HCT116 (cell line): Measurements from ENCODE around the gene PRAMEF27. TPM values are rescaled to one million over a fixed set of nuclear protein-coding genes. Genes with fewer than 3 reads are reported as not detected.
"Not testable (repeated sequence)": the region's sequence is repeated elsewhere in the genome, so short reads cannot be mapped to it uniquely, and the experiment has no call there.

Experiments used
- ATAC-seq: fragments of 200-7000 bp; cut with Tn5 transposase; 2 replicates; pipeline ENCODE4 v1.9.1; 2020; ENCODE audit warnings: mild to moderate bottlenecking, moderate library complexity
- Bru-seq: library from RNA; stranded (reverse); fragments of 400-500 nt; gene quantifications from one replicate; lab custom pipeline; 2021; lab: Mats Ljungman, UMichigan
- BruChase-seq, 2 experiments: library from RNA; stranded (reverse); fragments of 400-500 nt; gene quantifications; one replicate each; lab custom pipeline; 2021; lab: Mats Ljungman, UMichigan
- BruUV-seq: library from RNA; stranded (reverse); fragments of 400-500 nt; replicated peaks from 2 replicates; lab custom pipeline; 2021; lab: Mats Ljungman, UMichigan
- CTCF ChIA-PET: fragments of 300-600 bp; sonication (Branson Sonifier 250); formaldehyde crosslinking; loops from one replicate; lab custom pipeline; 2021; ENCODE audit warnings: antibody characterized with exemption; lab: Charles Lee
- POLR2A ChIA-PET: fragments of 300-600, 350-600 bp; sonication (Branson Sonifier 250); formaldehyde crosslinking; loops from one replicate; lab custom pipeline; 2021; ENCODE audit warnings: antibody characterized with exemption; lab: Charles Lee
- RAD21 ChIA-PET, 2 experiments: fragments of 300-600 bp; sonication (Branson Sonifier 250); formaldehyde crosslinking; loops; one replicate each; lab custom pipeline; 2023; ENCODE audit warnings: low total read pairs in 2 of 2; ENCODE audit not compliant: uncharacterized antibody in 2 of 2, unreplicated experiment in 2 of 2, low non-redundant PET in 1 of 2; lab: Charles Lee
- DNase-seq: peaks from one replicate; pipeline ENCODE4 v3.0.0-alpha.2; 2010; ENCODE audit warnings: low read depth, low spot score
- H2AFZ ChIP-seq: fragments of 200-600 bp; shearing (Covaris generic), sonication (generic); 2 replicates; pipeline ENCODE4 v1.6.1; 2017; ENCODE audit warnings: low read depth, mixed run types, mixed read lengths, antibody characterized with exemption, low read length; ENCODE audit not compliant: poor library complexity, severe bottlenecking
- H3K27ac ChIP-seq: 2 replicates; pipeline ENCODE4 v1.5.1; 2012; ENCODE audit warnings: low read depth, low read length
- H3K27me3 ChIP-seq: fragments of 200-600 bp; sonication (generic); 2 replicates; pipeline ENCODE4 v1.6.1; 2016; ENCODE audit warnings: mixed run types, low read length, mixed read lengths; ENCODE audit not compliant: insufficient read depth
- H3K36me3 ChIP-seq, 2 experiments: fragments of 200-500 bp in 1 of 2; fragments of 200-600 bp in 1 of 2; sonication (Bioruptor generic) in 1 of 2; sonication (generic) in 1 of 2; 2 replicates each; pipeline versions ENCODE4 v1.5.1 to v1.6.1; 2014 to 2016; ENCODE audit warnings: low read length in 2 of 2, inconsistent platforms in 1 of 2, mixed read lengths in 1 of 2, mixed run types in 1 of 2; ENCODE audit not compliant: insufficient read depth in 2 of 2, control insufficient read depth in 1 of 2
- H3K4me1 ChIP-seq, 2 experiments: fragments of 200-600 bp in 1 of 2; sonication (generic) in 1 of 2; 2 replicates each; pipeline versions ENCODE4 v1.5.1 to v1.6.1; 2012 to 2017; ENCODE audit warnings: low read length in 2 of 2, inconsistent platforms in 1 of 2, mild to moderate bottlenecking in 1 of 2, mixed read lengths in 1 of 2, mixed run types in 1 of 2, moderate library complexity in 1 of 2; ENCODE audit not compliant: insufficient read depth in 2 of 2, control insufficient read depth in 1 of 2
- H3K4me2 ChIP-seq: fragments of 200-600 bp; sonication (generic); 2 replicates; pipeline ENCODE4 v1.6.1; 2017; ENCODE audit warnings: mixed run types, low read length, mixed read lengths
- H3K4me3 ChIP-seq, 2 experiments: fragments of 200-600 bp in 1 of 2; sonication (generic) in 1 of 2; replicated peaks in 1 of 2; 2 replicates each; pipeline ENCODE4 v1.5.1; 2011 to 2016; ENCODE audit warnings: low read length in 2 of 2, control low read depth in 1 of 2, low read depth in 1 of 2, mild to moderate bottlenecking in 1 of 2, mixed read lengths in 1 of 2, mixed run types in 1 of 2
- H3K79me2 ChIP-seq: fragments of 200-600 bp; sonication (generic); 2 replicates; pipeline ENCODE4 v1.6.1; 2017; ENCODE audit warnings: mild to moderate bottlenecking, mixed run types, low read length, moderate library complexity, mixed read lengths; ENCODE audit not compliant: insufficient read depth
- H3K9ac ChIP-seq: fragments of 200-600 bp; sonication (generic); 2 replicates; pipeline ENCODE4 v1.6.1; 2016; ENCODE audit warnings: low read length, mixed read lengths
- H3K9me2 ChIP-seq: fragments of 200-600 bp; sonication (generic), shearing (Covaris generic); 2 replicates; pipeline ENCODE4 v1.6.1; 2017; ENCODE audit warnings: mixed run types, mild to moderate bottlenecking, moderate library complexity; ENCODE audit not compliant: insufficient read depth
- H3K9me3 ChIP-seq, 2 experiments: fragments of 200-500 bp in 1 of 2; fragments of 200-600 bp in 1 of 2; sonication (Bioruptor generic) in 1 of 2; sonication (generic) in 1 of 2; 2 replicates each; pipeline ENCODE4 v1.6.1; 2014 to 2017; ENCODE audit warnings: low read length in 2 of 2, mixed read lengths in 2 of 2, inconsistent platforms in 1 of 2, low read depth in 1 of 2, mild to moderate bottlenecking in 1 of 2, mixed run types in 1 of 2, moderate library complexity in 1 of 2; ENCODE audit not compliant: control insufficient read depth in 1 of 2, insufficient read depth in 1 of 2
- H4K20me1 ChIP-seq: fragments of 200-600 bp; sonication (generic), shearing (Covaris generic); 2 replicates; pipeline ENCODE4 v1.6.1; 2017; ENCODE audit warnings: mixed run types, mild to moderate bottlenecking, moderate library complexity; ENCODE audit not compliant: insufficient read depth
- intact Hi-C: fragments of 100-400 bp; cut with micrococcal nuclease; formaldehyde crosslinking; loops from 2 replicates; pipeline ENCODE4 v1.10.0; 2022
- long read RNA-seq: library from polyadenylated mRNA; unstranded; transcript quantifications from one replicate; pipeline ENCODE4 v2.0.0, GENCODE V29; 2021; ENCODE audit not compliant: unreplicated experiment
- polyA plus RNA-seq: library from polyadenylated mRNA; unstranded; fragments of >200 nt; gene quantifications from 2 replicates; pipeline ENCODE4 v1.2.1, GENCODE V29; 2012; ENCODE audit warnings: missing spikeins
- total RNA-seq: library from RNA; stranded (reverse); gene quantifications from one replicate; pipeline ENCODE4 v1.2.1, GENCODE V29; 2021; ENCODE audit not compliant: unreplicated experiment

PRAMEF27 gene
- total RNA-seq = not detected
- polyA plus RNA-seq = not detected in 2 replicates
- not detected for Bru-seq, nascent RNA
- not detected for BruChase-seq, experiment 1, labeled RNA remaining after a 6-hour chase
- not detected for BruChase-seq, experiment 2, labeled RNA remaining after a 2-hour chase
- long read RNA-seq = 0 reads

DNA sequence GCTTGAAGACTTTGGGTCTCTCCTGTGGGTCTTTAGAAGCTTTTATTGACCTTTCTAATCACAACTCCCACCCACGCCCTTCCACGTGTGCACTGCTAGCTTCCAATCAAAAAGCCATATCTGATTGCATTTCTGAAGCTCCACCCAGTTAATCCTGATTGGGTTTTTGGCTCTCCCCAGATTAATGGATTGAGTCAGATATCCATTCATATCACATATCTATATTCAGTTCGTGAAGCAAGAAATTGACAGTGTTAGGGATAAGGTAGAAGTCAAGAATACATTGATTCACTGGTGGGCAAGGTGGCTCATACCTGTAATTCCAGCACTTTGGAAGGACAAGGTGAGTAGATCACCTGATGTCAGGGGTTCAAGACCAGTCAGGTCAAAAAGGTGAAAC lies at the start of gene PRAMEF27:
TSS of gene PRAMEF27 (minus strand) at position 101 of the 400 bp plus-strand sequence. CDS start 2,916 bp downstream, outside the sequence.
- H3K79me2 ChIP-seq, H3K9ac ChIP-seq, POLR2A ChIA-PET, RAD21 ChIA-PET, H3K27me3 ChIP-seq, H4K20me1 ChIP-seq, intact Hi-C loops, H3K9me2 ChIP-seq, H3K36me3 ChIP-seq, ATAC-seq, H2AFZ ChIP-seq, DNase-seq, BruUV-seq, CTCF ChIA-PET, H3K4me1 ChIP-seq, H3K4me3 ChIP-seq, H3K4me2 ChIP-seq, H3K27ac ChIP-seq, H3K9me3 ChIP-seq: not testable (repeated sequence)

GRCh38 chr1:13070474-13070873 lies 14.1 kb upstream of the PRAMEF27 start, which contains the start of gene PRAMEF25:
Gene PRAMEF25 (plus strand): TSS chr1:13070774. CDS start chr1:13073694, 2,920 bp downstream.
- H4K20me1 ChIP-seq, H3K4me3 ChIP-seq, H2AFZ ChIP-seq, BruUV-seq, H3K27me3 ChIP-seq, H3K27ac ChIP-seq, intact Hi-C loops, ATAC-seq, H3K4me1 ChIP-seq, H3K9ac ChIP-seq, H3K9me2 ChIP-seq, H3K36me3 ChIP-seq, H3K4me2 ChIP-seq, DNase-seq, POLR2A ChIA-PET, H3K79me2 ChIP-seq, RAD21 ChIA-PET, CTCF ChIA-PET, H3K9me3 ChIP-seq: not testable (repeated sequence)

DNA sequence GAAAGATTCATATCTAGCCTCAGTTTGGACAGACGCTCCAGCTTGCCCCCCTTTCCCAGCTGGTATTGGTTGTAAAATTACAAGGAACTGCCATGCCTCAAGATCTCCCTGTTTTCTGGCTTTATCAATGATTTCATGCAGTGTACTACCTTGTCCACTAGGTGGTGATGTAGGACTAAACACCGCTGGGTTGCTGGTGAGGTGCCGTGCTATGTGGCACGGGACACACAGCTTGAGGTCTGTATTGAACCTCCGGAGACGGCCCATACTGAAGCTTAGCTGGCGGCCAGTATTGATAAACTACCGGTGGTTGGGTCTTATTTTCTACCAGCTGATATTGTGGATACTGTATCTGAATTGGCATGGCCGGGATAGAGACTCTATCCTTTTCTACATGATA lies 36.5 kb downstream of the PRAMEF27 start:
- CTCF ChIA-PET, H3K27ac ChIP-seq, H3K27me3 ChIP-seq, H2AFZ ChIP-seq, POLR2A ChIA-PET, H3K36me3 ChIP-seq, DNase-seq, RAD21 ChIA-PET, intact Hi-C loops, H3K9me3 ChIP-seq, H3K9me2 ChIP-seq, H3K4me1 ChIP-seq, H4K20me1 ChIP-seq, H3K4me2 ChIP-seq, H3K79me2 ChIP-seq, H3K4me3 ChIP-seq, BruUV-seq, H3K9ac ChIP-seq: not testable (repeated sequence)
- peak; percentile 75 for ATAC-seq

DNA sequence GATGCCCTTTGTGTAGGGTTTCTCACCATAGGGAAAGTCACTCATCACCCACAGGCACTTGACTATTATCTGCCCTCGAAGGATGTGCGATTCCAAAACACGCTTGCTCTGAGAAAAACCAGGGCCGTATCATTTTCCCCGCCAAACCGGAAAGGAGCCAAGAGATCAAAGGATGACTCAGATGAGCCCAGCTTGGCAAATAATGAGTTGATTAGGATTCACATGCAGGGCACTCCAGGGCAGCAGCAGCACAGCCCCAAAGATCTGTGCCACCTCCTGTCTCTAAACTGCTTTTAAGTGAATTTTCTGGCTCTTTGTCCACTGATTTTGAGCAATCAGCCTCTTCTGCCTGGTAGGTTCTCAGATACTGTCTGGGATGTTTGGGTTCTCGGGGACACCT lies 44.4 kb downstream of the PRAMEF27 start:
- H3K27me3 ChIP-seq, BruUV-seq, RAD21 ChIA-PET, POLR2A ChIA-PET, H3K27ac ChIP-seq, DNase-seq, H3K79me2 ChIP-seq, H3K4me3 ChIP-seq, ATAC-seq, H3K4me2 ChIP-seq, H3K9me3 ChIP-seq, CTCF ChIA-PET, intact Hi-C loops, H3K9ac ChIP-seq, H3K9me2 ChIP-seq, H4K20me1 ChIP-seq, H2AFZ ChIP-seq, H3K36me3 ChIP-seq, H3K4me1 ChIP-seq: not testable (repeated sequence)
